GM12864 (cell line): ENCODE results near the gene RETREG1.
A peak's percentile ranks its signal among the peaks of the same experiment; 100 is the strongest.

Experiments
- DNase-seq: peaks from one replicate; pipeline ENCODE4 v3.0.0-alpha.2; 2011; ENCODE audit warnings: low read depth
- H3K4me3 ChIP-seq: 2 replicates; pipeline ENCODE4 v1.5.1; 2011; ENCODE audit warnings: mild to moderate bottlenecking, low read depth, low read length, control low read depth
- CTCF ChIP-seq: IDR thresholded peaks from 2 replicates; pipeline ENCODE4 v1.5.1; 2011; ENCODE audit warnings: low read depth, mild to moderate bottlenecking, moderate library complexity, low read length, control low read depth, inconsistent platforms; ENCODE audit errors: missing control alignments

The RETREG1 gene

GRCh38 chr5:16557477-16557876 is 59.3 kb downstream of the RETREG1 start:
- TF ChIP-seq CTCF: no peak
- no peak overlapping the region for H3K4me3 ChIP-seq
- DNase-seq: no peak

GRCh38 chr5:16554110-16554509 is 62.7 kb downstream of the RETREG1 start:
- DNase-seq: no peak
- TF ChIP-seq CTCF: no peak
- no peak overlapping the region for H3K4me3 ChIP-seq

GRCh38 chr5:16552666-16553343 is 64.0 kb downstream of the RETREG1 start:
- DNase-seq: no peak
- no peak overlapping the region for H3K4me3 ChIP-seq
- peak; percentile 92 for TF ChIP-seq CTCF

- TF ChIP-seq CTCF: no peak
- H3K4me3 ChIP-seq: no peak overlapping the region
- no peak for DNase-seq
Observed at GRCh38 chr5:16551628-16552027, 65.2 kb downstream of the RETREG1 start.

GRCh38 chr5:16550316-16550952 is 66.4 kb downstream of the RETREG1 start:
- H3K4me3 ChIP-seq: no peak overlapping the region; the same call in 1 of the 2 replicates
- DNase-seq: peak; percentile 35
- peak; percentile 89 for TF ChIP-seq CTCF

GRCh38 chr5:16549491-16550206 is 67.1 kb downstream of the RETREG1 start:
- no peak for DNase-seq
- H3K4me3 ChIP-seq: no peak overlapping the region; the same call in 1 of the 2 replicates
- no peak for TF ChIP-seq CTCF
